Smooth muscle cell (in vitro differentiated cells): ENCODE data around the gene RIOK3. TPM values are rescaled to one million over a fixed set of nuclear protein-coding genes. Genes with fewer than 3 reads are reported as not detected.

Experiments used
- DNase-seq: peaks from one replicate; lab custom pipeline; 2025; ENCODE audit not compliant: unreplicated experiment; lab: John Stamatoyannopoulos, UW
- H2AFZ ChIP-seq: fragments of 200-600 bp; sonication (generic); 2 replicates; pipeline ENCODE4 v1.6.0; 2016; ENCODE audit warnings: antibody characterized with exemption, low read depth, mild to moderate bottlenecking
- H3F3A ChIP-seq: fragments of 200-600 bp; sonication (generic); 2 replicates; pipeline ENCODE4 v1.6.0; 2017; ENCODE audit warnings: antibody characterized with exemption, low read depth
- H3K27ac ChIP-seq: fragments of 200-600 bp; sonication (generic); 2 replicates; pipeline ENCODE4 v1.5.1; 2016; ENCODE audit warnings: low read depth, mild to moderate bottlenecking
- H3K27me3 ChIP-seq: fragments of 200-600 bp; sonication (generic); 2 replicates; pipeline ENCODE4 v1.6.1; 2016; ENCODE audit warnings: low read depth, mild to moderate bottlenecking
- H3K36me3 ChIP-seq: fragments of 200-600 bp; sonication (generic); 2 replicates; pipeline ENCODE4 v1.5.1; 2016; ENCODE audit warnings: low read depth
- H3K4me1 ChIP-seq: fragments of 200-600 bp; sonication (generic); 2 replicates; pipeline ENCODE4 v1.5.1; 2016; ENCODE audit warnings: low read depth
- H3K4me2 ChIP-seq: fragments of 200-600 bp; sonication (generic); 2 replicates; pipeline ENCODE4 v1.6.0; 2016; ENCODE audit warnings: mild to moderate bottlenecking
- H3K4me3 ChIP-seq: fragments of 200-600 bp; sonication (generic); 2 replicates; pipeline ENCODE4 v1.5.1; 2016; ENCODE audit warnings: mild to moderate bottlenecking
- H3K79me2 ChIP-seq: fragments of 200-600 bp; sonication (generic); 2 replicates; pipeline ENCODE4 v1.6.0; 2016; ENCODE audit warnings: low read depth, mild to moderate bottlenecking
- H3K9ac ChIP-seq: fragments of 200-600 bp; sonication (generic); 2 replicates; pipeline ENCODE4 v1.6.0; 2016; ENCODE audit warnings: low read depth
- H3K9me3 ChIP-seq: fragments of 200-600 bp; sonication (generic); replicated peaks from 2 replicates; pipeline ENCODE4 v1.5.1; 2016; ENCODE audit warnings: low read depth
- H4K20me1 ChIP-seq: fragments of 200-600 bp; sonication (generic); 2 replicates; pipeline ENCODE4 v1.6.0; 2016; ENCODE audit warnings: low read depth
- WGBS: methylation state at CpG from one replicate; pipeline ENCODE4 v1.1.7; 2016; ENCODE audit warnings: low lambda C conversion rate; 5-methylcytosine and 5-hydroxymethylcytosine counted together
- polyA plus RNA-seq: library from polyadenylated mRNA; unstranded; fragments of >200 nt; fragmentation: Nextera tagmentation; extraction: Ambion mirVana; gene quantifications from 2 replicates; pipeline ENCODE4 v1.2.1, GENCODE V29; 2016
- total RNA-seq: library from RNA; depleted of rRNA; stranded (reverse); fragments of >200 nt; gene quantifications from 2 replicates; pipeline ENCODE4 v1.2.3, GENCODE V29; 2014
- TF ChIP-seq, protein P1 (sequence below): fragments of 200-600 bp; sonication (generic); IDR thresholded peaks from 2 replicates; pipeline ENCODE4 v1.5.1; 2017; ENCODE audit warnings: borderline replicate concordance, mild to moderate bottlenecking, antibody characterized with exemption; ENCODE audit not compliant: insufficient read depth, poor library complexity, severe bottlenecking

RIOK3 gene, protein sequence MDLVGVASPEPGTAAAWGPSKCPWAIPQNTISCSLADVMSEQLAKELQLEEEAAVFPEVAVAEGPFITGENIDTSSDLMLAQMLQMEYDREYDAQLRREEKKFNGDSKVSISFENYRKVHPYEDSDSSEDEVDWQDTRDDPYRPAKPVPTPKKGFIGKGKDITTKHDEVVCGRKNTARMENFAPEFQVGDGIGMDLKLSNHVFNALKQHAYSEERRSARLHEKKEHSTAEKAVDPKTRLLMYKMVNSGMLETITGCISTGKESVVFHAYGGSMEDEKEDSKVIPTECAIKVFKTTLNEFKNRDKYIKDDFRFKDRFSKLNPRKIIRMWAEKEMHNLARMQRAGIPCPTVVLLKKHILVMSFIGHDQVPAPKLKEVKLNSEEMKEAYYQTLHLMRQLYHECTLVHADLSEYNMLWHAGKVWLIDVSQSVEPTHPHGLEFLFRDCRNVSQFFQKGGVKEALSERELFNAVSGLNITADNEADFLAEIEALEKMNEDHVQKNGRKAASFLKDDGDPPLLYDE
- total RNA-seq (79.9 and 100 TPM in 2 replicates), polyA plus RNA-seq (56.0 TPM in 2 replicates)

DNA sequence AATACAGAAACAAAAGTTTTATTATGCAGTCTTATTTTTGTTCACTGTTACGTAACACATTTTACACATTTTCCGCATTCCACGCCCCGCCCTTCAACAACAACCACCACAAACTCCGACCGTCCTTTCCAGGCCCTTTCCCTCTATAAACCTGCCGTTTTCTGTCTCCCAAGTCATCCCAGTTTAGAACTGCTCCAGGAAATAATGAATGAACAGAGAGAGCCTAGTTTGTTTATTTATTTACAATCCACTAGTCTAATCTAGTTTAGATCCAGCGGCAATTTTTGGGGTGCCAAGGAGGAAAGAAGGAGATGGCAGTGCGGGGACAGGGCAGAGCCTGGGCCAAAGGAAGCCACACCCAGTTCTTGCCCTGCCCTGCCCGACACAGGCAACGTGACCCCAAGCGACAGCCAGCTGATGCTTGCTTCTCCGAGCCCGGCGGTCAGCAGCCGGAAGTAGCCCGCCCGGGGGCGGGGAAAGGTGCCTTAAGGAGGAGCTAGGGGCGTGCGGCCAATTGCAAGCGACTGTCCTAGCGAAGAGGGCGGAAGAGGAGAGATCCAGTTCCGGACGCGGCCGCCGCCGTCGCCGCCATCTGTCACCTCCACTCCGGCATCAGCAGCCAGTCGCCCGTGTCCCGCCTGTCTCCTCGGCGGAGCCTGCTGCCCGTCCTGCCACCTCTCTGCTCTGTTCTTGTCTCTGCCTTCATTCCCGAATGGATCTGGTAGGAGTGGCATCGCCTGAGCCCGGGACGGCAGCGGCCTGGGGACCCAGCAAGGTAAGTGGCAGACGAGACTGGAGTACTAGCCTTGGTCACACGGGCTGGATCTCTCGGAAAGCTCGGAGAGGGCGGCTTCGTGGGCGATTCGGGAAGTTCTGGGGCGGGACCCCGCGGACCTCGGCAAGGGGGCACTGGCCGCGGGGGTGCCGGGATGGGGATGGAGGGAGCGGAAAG is at the start of gene RIOK3:
TSS of gene RIOK3 (plus strand) at position 560 of the 952 bp plus-strand sequence. CDS start at position 713, 153 bp downstream.
- H3K9ac ChIP-seq: peak within 1 kb of the TSS; percentile 92
- peaks cover 9% of the 10 kb centered on the region for H3K4me1 ChIP-seq
- H3K27ac ChIP-seq: peak within 1 kb of the TSS; percentile 93
- H3K9me3 ChIP-seq: no peaks in the 10 kb centered on the region
- TF ChIP-seq, protein P1, sequence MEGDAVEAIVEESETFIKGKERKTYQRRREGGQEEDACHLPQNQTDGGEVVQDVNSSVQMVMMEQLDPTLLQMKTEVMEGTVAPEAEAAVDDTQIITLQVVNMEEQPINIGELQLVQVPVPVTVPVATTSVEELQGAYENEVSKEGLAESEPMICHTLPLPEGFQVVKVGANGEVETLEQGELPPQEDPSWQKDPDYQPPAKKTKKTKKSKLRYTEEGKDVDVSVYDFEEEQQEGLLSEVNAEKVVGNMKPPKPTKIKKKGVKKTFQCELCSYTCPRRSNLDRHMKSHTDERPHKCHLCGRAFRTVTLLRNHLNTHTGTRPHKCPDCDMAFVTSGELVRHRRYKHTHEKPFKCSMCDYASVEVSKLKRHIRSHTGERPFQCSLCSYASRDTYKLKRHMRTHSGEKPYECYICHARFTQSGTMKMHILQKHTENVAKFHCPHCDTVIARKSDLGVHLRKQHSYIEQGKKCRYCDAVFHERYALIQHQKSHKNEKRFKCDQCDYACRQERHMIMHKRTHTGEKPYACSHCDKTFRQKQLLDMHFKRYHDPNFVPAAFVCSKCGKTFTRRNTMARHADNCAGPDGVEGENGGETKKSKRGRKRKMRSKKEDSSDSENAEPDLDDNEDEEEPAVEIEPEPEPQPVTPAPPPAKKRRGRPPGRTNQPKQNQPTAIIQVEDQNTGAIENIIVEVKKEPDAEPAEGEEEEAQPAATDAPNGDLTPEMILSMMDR: no peak
- peak within 1 kb of the TSS; percentile 91 for H2AFZ ChIP-seq
- no peaks in the 10 kb centered on the region for H3K27me3 ChIP-seq
- no peaks in the 10 kb centered on the region for H3F3A ChIP-seq
- peak; percentile 83 for DNase-seq
- H4K20me1 ChIP-seq: peaks cover 43% of the 10 kb centered on the region
- H3K79me2 ChIP-seq: peaks cover 44% of the 10 kb centered on the region
- WGBS: 1% methylated on average over 48 of the region's 60 CpGs
- peak within 1 kb of the TSS; percentile 85 for H3K4me2 ChIP-seq
- no peaks in the 10 kb centered on the region for H3K36me3 ChIP-seq
- peak within 1 kb of the TSS; percentile 90 for H3K4me3 ChIP-seq

DNA sequence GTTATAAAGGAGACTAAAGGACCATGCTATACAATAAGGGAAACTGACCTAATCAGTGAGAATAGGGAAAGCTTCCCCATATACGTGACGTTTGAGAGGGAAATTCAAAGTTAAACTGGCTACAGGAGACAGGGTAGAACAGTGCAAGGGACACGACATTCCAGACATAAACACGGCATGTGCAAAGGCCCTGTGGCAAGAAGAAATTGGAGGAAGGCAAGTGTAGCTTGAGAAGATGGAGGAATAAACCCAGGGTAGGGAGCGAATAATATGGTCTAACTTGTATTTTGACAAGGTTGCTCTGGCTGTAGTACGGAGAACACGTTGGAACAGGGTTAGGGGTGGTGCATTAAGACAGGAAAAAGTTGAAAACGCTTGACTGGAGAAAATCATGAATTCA is 49.8 kb upstream of the RIOK3 start:
- Histone ChIP-seq H4K20me1 (no peaks in the 10 kb centered on the region), H3K79me2 (no peaks in the 10 kb centered on the region), H3K36me3 (no peaks in the 10 kb centered on the region), H3K4me3 (no peak overlapping the region), H3K4me1 (peaks cover 12% of the 10 kb centered on the region), H3K9me3 (no peaks in the 10 kb centered on the region), H3K4me2 (no peak overlapping the region), H3F3A (no peaks in the 10 kb centered on the region), H3K9ac (no peak overlapping the region), H3K27ac (no peak overlapping the region), H3K27me3 (no peaks in the 10 kb centered on the region), H2AFZ (no peak overlapping the region)
- DNase-seq: no peak
- WGBS: 98% methylated on average over 8 of the region's 8 CpGs
- TF ChIP-seq, protein P1: no peak

DNA sequence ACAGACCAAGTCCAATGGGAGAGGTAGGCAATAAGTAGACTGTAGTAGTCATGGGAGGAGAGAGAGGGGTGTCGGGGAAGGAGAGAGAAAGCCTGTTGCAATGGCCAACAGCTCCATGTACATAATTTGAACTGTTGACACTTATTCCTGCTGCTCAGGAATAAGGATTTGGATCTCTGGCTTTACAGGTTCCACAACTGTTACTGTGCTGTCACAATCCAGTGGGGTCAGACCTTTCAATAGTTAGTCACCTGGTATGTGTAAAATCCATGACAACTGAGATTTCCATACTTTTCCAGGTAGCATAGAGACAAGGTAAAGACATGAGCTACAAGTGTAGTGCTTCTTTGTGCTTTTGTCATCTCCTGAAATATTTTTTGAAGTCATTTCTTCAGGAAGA is 47.5 kb upstream of the RIOK3 start:
- no peak overlapping the region for H3K4me2 ChIP-seq
- WGBS: 94% methylated on average over 1 of the region's 1 CpG
- H3F3A ChIP-seq: no peaks in the 10 kb centered on the region
- no peak overlapping the region for H3K4me3 ChIP-seq
- H3K27ac ChIP-seq: no peak overlapping the region
- H3K79me2 ChIP-seq: no peaks in the 10 kb centered on the region
- H3K36me3 ChIP-seq: no peaks in the 10 kb centered on the region
- no peak overlapping the region for H2AFZ ChIP-seq
- peaks cover 9% of the 10 kb centered on the region for H3K4me1 ChIP-seq
- no peak for DNase-seq
- no peaks in the 10 kb centered on the region for H3K27me3 ChIP-seq
- TF ChIP-seq, protein P1: no peak
- H3K9ac ChIP-seq: no peak overlapping the region
- H3K9me3 ChIP-seq: no peaks in the 10 kb centered on the region
- no peaks in the 10 kb centered on the region for H4K20me1 ChIP-seq
